A549 treated with AZD9567 at 1 μM for 4 hours (cell line): ENCODE results near the gene EIF1AY. TPM values are rescaled to one million over a fixed set of nuclear protein-coding genes. Genes with fewer than 3 reads are reported as not detected.

Experiments
- total RNA-seq: library from RNA; stranded (reverse); fragments of 200-300 nt; extraction: Qiagen RNA extraction; gene quantifications from 5 replicates; pipeline ENCODE4 v1.2.3, GENCODE V29; 2022; ENCODE audit not compliant: insufficient read depth

The EIF1AY gene
- total RNA-seq: 23.7 to 41.7 TPM (median 25.9 TPM) in 5 replicates

GRCh38 chrY:20575531-20576121 is at the start of gene EIF1AY:
EIF1AY (plus strand) TSS chrY:20575776; CDS start chrY:20575872, 96 bp downstream.

Other genes with a start within 250 kb of the EIF1AY start
- gene RPS4Y2, start 180.3 kb downstream of the EIF1AY start, total RNA-seq: not detected in 5 replicates